Endodermal cell (in vitro differentiated cells): ENCODE results near the gene ACP6. TPM values are rescaled to one million over a fixed set of nuclear protein-coding genes. Genes with fewer than 3 reads are reported as not detected.

Experiments used
- DNase-seq: peaks from one replicate; pipeline ENCODE4 v3.0.0-alpha.2; 2017
- H3K27ac ChIP-seq: 2 replicates; pipeline ENCODE4 v1.5.1; 2013; ENCODE audit warnings: mild to moderate bottlenecking, low read depth, low read length, moderate library complexity
- H3K27me3 ChIP-seq: 2 replicates; pipeline ENCODE4 v1.6.1; 2013; ENCODE audit warnings: mild to moderate bottlenecking, low read length, moderate library complexity; ENCODE audit not compliant: insufficient read depth, control insufficient read depth, poor library complexity, severe bottlenecking
- H3K36me3 ChIP-seq: 2 replicates; pipeline ENCODE4 v1.7.0; 2013; ENCODE audit warnings: mild to moderate bottlenecking, low read length, moderate library complexity; ENCODE audit not compliant: control insufficient read depth, insufficient read depth
- H3K4me1 ChIP-seq: one replicate; pipeline ENCODE4 v1.7.0; 2013; ENCODE audit warnings: low read length; ENCODE audit not compliant: control insufficient read depth, insufficient read depth
- H3K4me3 ChIP-seq: 2 replicates; pipeline ENCODE4 v1.5.1; 2013; ENCODE audit warnings: mild to moderate bottlenecking, low read length, moderate library complexity
- H3K9ac ChIP-seq: 2 replicates; pipeline ENCODE4 v1.6.1; 2013; ENCODE audit warnings: mild to moderate bottlenecking, low read length, moderate library complexity; ENCODE audit not compliant: poor library complexity, severe bottlenecking; ENCODE audit errors: extremely low read depth
- H3K9me3 ChIP-seq: 2 replicates; pipeline ENCODE4 v1.6.1; 2013; ENCODE audit warnings: mild to moderate bottlenecking, low read length, moderate library complexity; ENCODE audit not compliant: control insufficient read depth
- H3K27ac Mint-ChIP-seq: 2 replicates; pipeline ENCODE4 v1.8.0; 2020; ENCODE audit warnings: mixed read lengths
- H3K27me3 Mint-ChIP-seq: 2 replicates; pipeline ENCODE4 v1.8.0; 2021; ENCODE audit warnings: mild to moderate bottlenecking, mixed read lengths; ENCODE audit not compliant: insufficient read depth
- H3K36me3 Mint-ChIP-seq: 2 replicates; pipeline ENCODE4 v1.8.0; 2020; ENCODE audit warnings: low read depth, mixed read lengths
- H3K4me1 Mint-ChIP-seq: 2 replicates; pipeline ENCODE4 v1.8.0; 2020; ENCODE audit warnings: mixed read lengths
- H3K4me3 Mint-ChIP-seq: 2 replicates; pipeline ENCODE4 v1.8.0; 2020; ENCODE audit warnings: mild to moderate bottlenecking, moderate library complexity, mixed read lengths
- H3K9me3 Mint-ChIP-seq: 2 replicates; pipeline ENCODE4 v1.8.0; 2020; ENCODE audit warnings: mild to moderate bottlenecking, mixed read lengths
- CTCF ChIP-seq: fragments of 200-600 bp; sonication (generic); conservative IDR thresholded peaks from 2 replicates; pipeline ENCODE4 v1.5.0; 2021; ENCODE audit warnings: antibody characterized with exemption, mild to moderate bottlenecking
- WGBS, 2 experiments: methylation state at CpG; one replicate each; pipeline versions ENCODE4 v1.1.5 to v1.1.7; 2013; ENCODE audit warnings: missing lambda C conversion rate in 2 of 2, mixed read lengths in 1 of 2; ENCODE audit not compliant: insufficient coverage in 1 of 2, insufficient read length in 1 of 2; 5-methylcytosine and 5-hydroxymethylcytosine counted together
- long read RNA-seq, 4 experiments: library from polyadenylated mRNA in 2 of 4; library from RNA in 1 of 4; library from capped mRNA in 1 of 4; stranded (forward) in 3 of 4; unstranded in 1 of 4; transcript quantifications; one replicate each; pipeline ENCODE4 v2.0.0, GENCODE V29; 2020 to 2021; ENCODE audit warnings: inconsistent platforms in 1 of 4
- polyA plus RNA-seq, 2 experiments: library from polyadenylated mRNA; stranded (reverse); fragments of 50-300 nt; gene quantifications; one replicate each; pipeline ENCODE4 v1.2.3, GENCODE V29; 2013
- total RNA-seq, 2 donors: library from RNA; stranded (reverse); fragmentation: NEBNext Ultra II Directional in 1 of 2; extraction: Animal tissue kit (Norgen Biotek cat#: 25700) in 1 of 2; gene quantifications; 2 replicates in 1 of 2; 3 replicates in 1 of 2; pipeline ENCODE4 v1.2.1, GENCODE V29; 2021

The ACP6 gene
- total RNA-seq = 10 to 100 TPM; 15.2 to 17.9 TPM
- 18.3 TPM for polyA plus RNA-seq (2013, experiment 1 of 2)
- polyA plus RNA-seq (2013, experiment 2 of 2) = 21.4 TPM
- long read RNA-seq, experiment 1, full-length matches to known transcripts = 1 of 4 reads
- long read RNA-seq, experiment 1, partial matches to known transcripts = 1 of 4 reads
- long read RNA-seq, experiment 1, other reads (novel, unspliced or antisense) = 2 of 4 reads
- long read RNA-seq, experiment 2, full-length matches to known transcripts = 3 of 18 reads
- long read RNA-seq, experiment 2, partial matches to known transcripts = 2 of 18 reads
- long read RNA-seq, experiment 2, other reads (novel, unspliced or antisense) = 13 of 18 reads
- long read RNA-seq, experiment 3, full-length matches to known transcripts = 22 of 52 reads
- long read RNA-seq, experiment 3, partial matches to known transcripts = 14 of 52 reads
- long read RNA-seq, experiment 3, other reads (novel, unspliced or antisense) = 16 of 52 reads
- long read RNA-seq, experiment 4, full-length matches to known transcripts = 1 of 12 reads
- long read RNA-seq, experiment 4, partial matches to known transcripts = 1 of 12 reads
- long read RNA-seq, experiment 4, other reads (novel, unspliced or antisense) = 10 of 12 reads

GRCh38 chr1:147670319-147671001 lies at the start of gene ACP6:
Gene ACP6 (minus strand): TSS chr1:147670524. CDS start chr1:147670048, 476 bp downstream.
- Histone ChIP-seq H3K4me3 (peak within 1 kb of the TSS; percentile 88), H3K27me3 (no peaks in the 10 kb centered on the region), H3K9me3 (no peaks in the 10 kb centered on the region), H3K36me3 (no peaks in the 10 kb centered on the region), H3K9ac (peak within 1 kb of the TSS; percentile 44), H3K27ac (peak within 1 kb of the TSS; percentile 13), H3K4me1 (no peaks in the 10 kb centered on the region)
- peak; percentile 99 for DNase-seq
- peak; percentile 44 for TF ChIP-seq CTCF
- 4 to 6% methylated on average over 26 to 36 of the region's 36 CpGs for WGBS, 2 experiments
- Mint-ChIP-seq H3K4me1 (peaks cover 8% of the 10 kb centered on the region), H3K27ac (peak within 1 kb of the TSS; percentile 89), H3K27me3 (no peaks in the 10 kb centered on the region), H3K9me3 (no peaks in the 10 kb centered on the region), H3K4me3 (peak within 1 kb of the TSS; percentile 81), H3K36me3 (no peaks in the 10 kb centered on the region)

- no peak overlapping the region for H3K27ac ChIP-seq
- no peaks in the 10 kb centered on the region for H3K27me3 ChIP-seq
- H3K9me3 ChIP-seq = peaks cover 14% of the 10 kb centered on the region
- peaks cover 10% of the 10 kb centered on the region for H3K9me3 Mint-ChIP-seq
- TF ChIP-seq CTCF = no peak
- H3K4me3 Mint-ChIP-seq = no peak overlapping the region
- H3K27ac Mint-ChIP-seq = no peak overlapping the region
- H3K4me3 ChIP-seq = no peak overlapping the region
- H3K9ac ChIP-seq = no peak overlapping the region
- no peak for DNase-seq
- peaks cover 4% of the 10 kb centered on the region for H3K4me1 Mint-ChIP-seq
- H3K4me1 ChIP-seq = no peaks in the 10 kb centered on the region
- H3K36me3 ChIP-seq = no peaks in the 10 kb centered on the region
- H3K27me3 Mint-ChIP-seq = peaks cover 13% of the 10 kb centered on the region
- H3K36me3 Mint-ChIP-seq = no peaks in the 10 kb centered on the region
- 85 to 98% methylated on average over 5 to 7 of the region's 7 CpGs for WGBS, 2 experiments
Observed at GRCh38 chr1:147719711-147720225, 49.4 kb upstream of the ACP6 start.

- Mint-ChIP-seq H3K4me1 (peaks cover 4% of the 10 kb centered on the region), H3K4me3 (no peak overlapping the region), H3K27ac (no peak overlapping the region), H3K9me3 (peaks cover 10% of the 10 kb centered on the region), H3K27me3 (peaks cover 17% of the 10 kb centered on the region), H3K36me3 (no peaks in the 10 kb centered on the region)
- no peaks in the 10 kb centered on the region for H3K4me1 ChIP-seq
- WGBS, 2 experiments = 94 to 95% methylated on average over 7 of the region's 7 CpGs
- no peak for TF ChIP-seq CTCF
- H3K4me3 ChIP-seq = no peak overlapping the region
- DNase-seq = no peak
- H3K9ac ChIP-seq = no peak overlapping the region
- no peak overlapping the region for H3K27ac ChIP-seq
- no peaks in the 10 kb centered on the region for H3K36me3 ChIP-seq
- H3K9me3 ChIP-seq = peaks cover 14% of the 10 kb centered on the region
- H3K27me3 ChIP-seq = peaks cover 6% of the 10 kb centered on the region
Observed at GRCh38 chr1:147719029-147719698, 48.8 kb upstream of the ACP6 start.
